Motor neuron (in vitro differentiated cells): Measurements from ENCODE around the gene COL23A1. TPM values are rescaled to one million over a fixed set of nuclear protein-coding genes. Genes with fewer than 3 reads are reported as not detected.

Source experiments
- ATAC-seq, 8 experiments: fragments of 200-7000 bp; cut with Tn5 transposase; replicated peaks in 6 of 8; 2 replicates each; pipeline ENCODE4 v1.8.0; 2021; ENCODE audit warnings: mild to moderate bottlenecking in 8 of 8, moderate library complexity in 8 of 8
- H3K27ac ChIP-seq, 2 donors: fragments of 250-450 bp; sonication (Bioruptor Pico); 2 replicates each; pipeline ENCODE4 v1.9.0; 2021; ENCODE audit warnings: antibody characterized with exemption in 2 of 2, mild to moderate bottlenecking in 2 of 2, moderate library complexity in 1 of 2
- H3K4me1 ChIP-seq, 2 donors: fragments of 250-450 bp; sonication (Bioruptor Pico); replicated peaks in 1 of 2; 2 replicates each; pipeline ENCODE4 v1.6.1; 2021; ENCODE audit warnings: antibody characterized with exemption in 2 of 2, mild to moderate bottlenecking in 2 of 2, moderate library complexity in 1 of 2
- H3K4me3 ChIP-seq, 5 donors: fragments of 250-450 bp; sonication (Bioruptor Pico); 2 replicates each; pipeline ENCODE4 v1.9.0; 2021; ENCODE audit warnings: antibody characterized with exemption in 5 of 5, mild to moderate bottlenecking in 5 of 5, moderate library complexity in 4 of 5
- WGBS, 10 experiments: fragments of 450-650 bp; shearing (Covaris generic); methylation state at CpG; one replicate each; pipeline ENCODE4 v1.0.0; 2022; 5-methylcytosine and 5-hydroxymethylcytosine counted together
- in situ Hi-C, 9 experiments: fragments of 400-800 bp; cut with MboI; loops; one replicate each; pipeline ENCODE4 v1.15.0; 2021; ENCODE audit warnings: low sequenced_read_pairs in 9 of 9, low pct_unique_long_range_greater_than_20kb in 2 of 9; ENCODE audit not compliant: unreplicated experiment in 9 of 9
- total RNA-seq, 8 experiments: library from RNA; unstranded; fragments of 300-600 nt; gene quantifications; 2 replicates each; pipeline versions ENCODE4 v1.2.3 to v1.2.4, GENCODE V29; 2022

Gene COL23A1
- total RNA-seq, 8 experiments from 2014 or later = 0.10 to 10.8 (median 0.20) TPM

DNA sequence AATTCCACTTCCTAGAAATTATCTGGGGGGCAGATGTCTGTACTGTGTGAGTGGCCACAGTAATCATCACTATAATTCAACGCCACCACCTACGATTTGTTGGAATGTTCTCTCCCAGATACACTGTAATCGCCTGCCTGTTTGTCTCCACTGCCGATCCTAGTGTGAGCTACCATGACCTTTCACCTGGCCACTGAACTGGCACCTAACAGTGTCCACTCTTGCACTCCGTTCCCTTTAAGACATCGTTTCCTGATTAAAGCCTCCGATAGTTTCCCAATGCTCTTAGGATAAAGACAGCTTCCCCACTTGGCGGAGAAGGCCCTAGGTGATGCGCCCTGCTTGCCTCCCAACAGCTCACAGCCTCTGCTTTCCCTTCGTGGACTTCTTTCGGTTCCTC is 361.6 kb downstream of the COL23A1 start:
- Histone ChIP-seq H3K4me1 (peaks cover 21 to 24% of the 10 kb centered on the region in 2 donors), H3K4me3 (no peak overlapping the region), H3K27ac (no peak overlapping the region)
- no peak for ATAC-seq
- in situ Hi-C loops = no loop called here
- WGBS, 10 experiments = 90 to 100% (median 100%) methylated on average over 2 to 9 of the region's 11 CpGs; no CpG with 5 or more reads in 2 of the 10 experiments

DNA sequence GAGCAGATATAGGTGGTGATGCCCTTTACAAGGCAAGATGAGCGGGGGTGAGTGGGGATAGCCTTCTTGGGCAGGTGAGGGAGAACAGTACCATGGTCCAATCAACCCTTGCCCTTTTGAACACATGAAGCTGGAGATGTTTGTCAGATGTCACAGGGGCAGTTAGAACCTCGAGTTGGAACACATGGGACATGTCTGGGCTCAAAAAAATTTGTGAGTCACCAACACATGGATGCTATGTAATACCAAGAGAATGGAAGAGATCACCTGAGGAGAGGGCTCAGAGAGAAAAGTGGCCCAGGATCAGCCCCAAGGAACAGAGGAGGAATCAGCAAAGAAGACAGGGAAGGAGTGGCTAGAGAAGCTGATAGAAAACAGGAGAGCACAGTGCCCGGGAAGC is 362.3 kb downstream of the COL23A1 start:
- 0 to 100% (median 83%) methylated on average over 1 to 3 of the region's 3 CpGs; no CpG with 5 or more reads in 1 of the 10 experiments for WGBS, 10 experiments
- H3K4me3 ChIP-seq = no peak overlapping the region
- peaks cover 16 to 18% of the 10 kb centered on the region in 2 donors for H3K4me1 ChIP-seq
- ATAC-seq = no peak
- in situ Hi-C loops = no loop called here
- no peak overlapping the region for H3K27ac ChIP-seq

DNA sequence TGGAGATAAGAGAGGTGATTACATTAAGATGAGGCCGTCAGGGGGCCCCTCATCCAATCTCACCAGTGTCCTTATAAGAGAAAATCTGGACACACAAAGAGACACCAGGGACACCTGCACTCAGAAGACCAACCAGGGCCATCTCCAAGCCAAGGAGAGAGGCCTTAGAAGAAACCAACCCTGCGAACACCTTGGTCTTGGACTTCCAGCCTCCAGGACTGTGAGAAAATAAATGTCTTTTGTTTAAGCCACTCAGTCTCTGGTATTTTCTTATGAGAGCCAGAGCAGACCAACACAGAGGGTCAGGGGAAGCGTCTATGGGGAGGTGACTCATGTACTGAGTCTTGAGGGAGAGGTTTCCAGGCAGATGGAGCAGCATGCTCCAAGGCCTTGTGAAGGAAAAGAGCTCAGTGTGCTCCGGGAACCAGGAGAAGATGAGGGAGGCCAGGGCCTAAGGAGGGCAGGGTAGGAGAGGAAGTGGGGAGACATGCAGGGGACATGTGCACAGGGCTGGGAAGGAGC is 363.0 kb downstream of the COL23A1 start:
- H3K4me1 ChIP-seq = peaks cover 13 to 16% of the 10 kb centered on the region in 2 donors
- no peak for ATAC-seq
- no peak overlapping the region for H3K27ac ChIP-seq
- H3K4me3 ChIP-seq = no peak overlapping the region
- in situ Hi-C loops = no loop called here
- 80 to 100% (median 87%) methylated on average over 1 to 3 of the region's 4 CpGs; no CpG with 5 or more reads in 3 of the 10 experiments for WGBS, 10 experiments

DNA sequence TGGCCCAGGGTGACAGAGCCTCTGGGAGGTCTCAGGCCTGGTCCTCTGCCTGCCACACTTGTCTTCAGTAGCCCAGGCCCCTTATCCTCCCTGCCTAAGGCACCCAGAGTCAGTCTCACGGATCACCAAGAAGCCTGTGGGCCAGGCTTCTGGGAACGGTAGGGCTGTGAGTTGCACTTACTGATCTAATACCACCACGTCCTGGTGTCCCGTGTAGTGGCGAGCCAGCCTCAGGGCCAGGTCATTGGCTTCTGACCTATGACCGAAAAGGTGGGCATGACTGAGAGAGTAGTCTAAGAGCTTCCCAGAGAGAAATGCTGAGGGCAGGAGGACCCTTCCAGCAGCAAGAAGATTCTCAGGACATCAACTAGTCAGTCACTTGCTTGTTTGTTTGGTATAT is 365.0 kb downstream of the COL23A1 start:
- in situ Hi-C loops = no loop called here
- no peak overlapping the region for H3K4me3 ChIP-seq
- 93 to 100% (median 100%) methylated on average over 1 to 6 of the region's 6 CpGs; no CpG with 5 or more reads in 5 of the 10 experiments for WGBS, 10 experiments
- ATAC-seq = no peak
- no peak overlapping the region for H3K27ac ChIP-seq
- peaks cover 0 to 2% of the 10 kb centered on the region in 2 donors for H3K4me1 ChIP-seq

DNA sequence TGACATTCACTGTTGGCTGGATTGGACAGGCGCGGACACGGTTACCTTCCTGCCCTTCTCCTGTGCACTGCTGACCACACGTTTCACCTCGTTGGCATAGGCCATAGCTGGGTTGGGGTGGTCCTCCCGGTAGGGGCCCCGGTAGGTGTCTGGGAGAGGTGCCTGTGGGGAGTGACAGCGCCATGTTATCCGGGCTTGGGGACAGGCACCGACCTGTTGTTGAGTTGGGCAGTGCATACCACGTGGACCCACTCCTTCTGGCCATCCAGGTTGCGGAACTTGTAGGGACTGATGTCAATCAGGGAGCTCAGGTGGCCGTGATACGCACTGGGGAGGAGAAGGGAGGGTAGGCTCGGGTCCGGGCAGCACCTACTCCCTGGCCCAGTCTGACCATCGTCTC is 365.8 kb downstream of the COL23A1 start:
- 100% methylated on average over 1 of the region's 17 CpGs; no CpG with 5 or more reads in 9 of the 10 experiments for WGBS, 10 experiments

DNA sequence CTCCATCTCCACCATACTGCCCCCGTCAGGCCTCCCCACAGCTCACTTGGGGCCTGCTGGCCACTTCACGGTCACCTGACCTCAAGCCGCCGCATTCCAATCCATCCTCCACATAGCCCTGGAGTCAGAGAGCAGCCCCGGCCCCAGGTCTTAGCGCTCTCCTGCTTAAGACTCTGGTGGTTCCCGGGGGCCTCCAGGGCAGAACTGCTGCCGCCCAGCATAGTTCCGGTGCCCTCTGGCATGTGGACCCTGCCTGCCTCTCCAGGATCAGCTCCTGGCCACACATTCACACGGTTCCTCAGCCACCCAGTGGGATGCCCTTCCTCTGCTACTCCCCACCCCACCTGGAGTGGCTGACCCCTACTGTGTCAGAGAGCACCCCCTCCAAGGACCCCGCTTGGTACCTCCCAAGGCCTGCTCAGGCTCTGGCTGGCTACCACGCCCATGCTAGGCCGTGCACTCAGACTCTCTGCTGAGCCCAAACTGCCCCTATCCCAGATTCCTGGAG is 366.3 kb downstream of the COL23A1 start:
- peak in 7 of 8 experiments; percentile 6 to 93 (median 32) for ATAC-seq
- in situ Hi-C loops = no loop called here
- Histone ChIP-seq H3K4me3 (peak overlapping the region in 1 of 5 donors; percentile 18), H3K27ac (no peak overlapping the region), H3K4me1 (peaks cover 0 to 2% of the 10 kb centered on the region in 2 donors)
- 63 to 80% methylated on average over 1 to 5 of the region's 13 CpGs; no CpG with 5 or more reads in 8 of the 10 experiments for WGBS, 10 experiments

More for the DNA sequence above, 365.8 kb downstream of the COL23A1 start:
- Histone ChIP-seq H3K4me1 (peaks cover 0 to 2% of the 10 kb centered on the region in 2 donors), H3K4me3 (no peak overlapping the region), H3K27ac (no peak overlapping the region)
- in situ Hi-C loops = no loop called here
- peak in 2 of 8 experiments; percentile 21 for ATAC-seq

DNA sequence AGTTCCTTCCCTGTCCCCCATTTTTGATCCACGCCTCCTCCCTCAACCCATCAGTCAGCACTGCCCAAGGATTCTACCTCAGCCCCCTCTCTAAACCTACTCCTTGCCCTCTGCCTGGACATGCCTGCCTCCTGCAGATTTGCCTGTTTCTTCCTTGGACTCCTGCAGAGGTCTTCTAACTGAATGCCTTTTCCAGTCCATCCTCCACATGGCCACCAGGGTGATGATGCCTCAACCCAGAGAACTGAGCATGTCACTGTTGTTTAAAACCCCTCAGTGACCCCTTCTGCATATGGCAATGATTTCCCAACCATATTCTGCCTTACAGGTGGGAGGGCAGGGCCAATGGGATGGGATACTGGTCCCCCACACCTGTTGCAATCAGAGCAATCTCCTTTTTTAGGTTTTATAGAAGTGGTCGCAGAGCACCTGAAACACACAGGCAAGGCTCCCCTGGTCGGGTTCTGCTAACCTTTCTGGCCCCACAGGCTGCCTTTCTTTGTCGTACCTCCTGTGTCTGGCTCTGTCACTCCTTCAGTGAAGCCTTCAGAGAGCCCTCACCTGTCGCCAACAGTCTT is 366.9 kb downstream of the COL23A1 start:
- H3K4me1 ChIP-seq = peaks cover 0 to 2% of the 10 kb centered on the region in 2 donors
- no peak overlapping the region for H3K27ac ChIP-seq
- in situ Hi-C loops = no loop called here
- peak overlapping the region in 1 of 5 donors; percentile 18 for H3K4me3 ChIP-seq
- 75 to 100% (median 97%) methylated on average over 1 to 4 of the region's 5 CpGs; no CpG with 5 or more reads in 3 of the 10 experiments for whole genome bisulfite sequencing, 10 experiments
- ATAC-seq = no peak

DNA sequence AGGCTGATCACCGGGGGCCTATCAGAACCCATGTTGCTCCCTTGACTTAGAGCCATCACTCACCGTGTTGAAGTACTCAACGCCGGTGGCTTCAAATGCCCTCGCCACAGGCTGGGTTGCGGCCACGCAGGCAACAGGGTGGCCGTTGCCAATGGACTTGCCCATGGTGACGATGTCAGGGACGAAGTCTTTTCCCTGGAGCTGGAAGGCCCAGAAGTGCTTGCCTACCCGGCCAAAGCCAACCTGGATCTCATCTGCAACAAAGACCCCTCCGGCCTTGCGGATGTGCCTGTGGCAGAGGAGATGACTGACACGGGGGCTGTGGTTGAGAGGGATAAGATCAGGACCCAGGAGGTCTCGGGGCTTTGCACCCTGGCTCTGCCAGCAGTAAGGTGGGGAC is 367.9 kb downstream of the COL23A1 start:
- Histone ChIP-seq H3K27ac (no peak overlapping the region), H3K4me1 (peaks cover 0 to 2% of the 10 kb centered on the region in 2 donors), H3K4me3 (no peak overlapping the region)
- in situ Hi-C loops = no loop called here
- 60 to 100% (median 96%) methylated on average over 1 to 7 of the region's 15 CpGs; no CpG with 5 or more reads in 5 of the 10 experiments for WGBS, 10 experiments
- peak in 1 of 8 experiments; percentile 8 for ATAC-seq

DNA sequence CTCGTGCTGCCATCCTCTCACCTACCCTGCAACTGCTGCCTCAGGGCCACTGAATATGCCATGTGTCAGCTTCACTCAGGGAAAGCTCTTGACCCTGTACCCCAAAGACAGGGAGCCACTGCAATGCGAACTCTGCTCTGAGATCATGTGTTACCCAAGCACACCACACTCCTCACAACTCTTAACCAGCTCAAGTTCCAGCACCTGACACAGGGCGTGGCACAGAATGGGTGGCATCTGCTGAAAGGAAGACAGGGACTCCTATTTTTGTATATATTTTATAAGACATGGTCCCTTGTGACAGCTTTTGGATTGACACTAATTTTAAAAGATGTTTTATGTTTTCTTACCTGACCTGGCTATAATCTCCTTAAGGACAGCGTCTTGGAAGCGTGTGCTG is 368.3 kb downstream of the COL23A1 start:
- Histone ChIP-seq H3K27ac (no peak overlapping the region), H3K4me3 (no peak overlapping the region), H3K4me1 (peaks cover 0 to 2% of the 10 kb centered on the region in 2 donors)
- in situ Hi-C loops = no loop called here
- 90 to 100% (median 100%) methylated on average over 1 to 3 of the region's 5 CpGs; no CpG with 5 or more reads in 5 of the 10 experiments for WGBS, 10 experiments
- peak in 2 of 8 experiments; percentile 2 to 5 for ATAC-seq

DNA sequence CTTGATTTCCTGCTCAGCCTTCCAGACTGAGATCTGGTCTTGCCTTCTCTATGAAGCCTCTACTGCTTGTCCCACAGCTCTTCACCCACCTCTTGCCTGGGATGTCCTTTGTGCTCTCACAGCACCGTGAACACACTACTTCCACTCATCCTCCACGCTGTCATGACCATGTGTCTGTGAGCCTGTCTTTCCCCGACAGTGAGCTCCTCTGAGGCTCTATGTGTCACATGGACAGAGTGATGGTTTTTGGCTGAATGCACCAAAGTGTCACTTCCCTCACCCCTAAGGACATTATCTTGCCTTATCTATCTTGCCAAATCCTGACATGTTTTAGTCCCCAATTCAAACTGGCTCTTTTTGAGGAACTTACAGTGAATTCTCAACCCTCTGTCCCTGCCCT is 368.9 kb downstream of the COL23A1 start:
- H3K27ac ChIP-seq = no peak overlapping the region
- ATAC-seq = peak in 1 of 8 experiments; percentile 2
- in situ Hi-C loops = no loop called here
- H3K4me1 ChIP-seq = peaks cover 0 to 2% of the 10 kb centered on the region in 2 donors
- no peak overlapping the region for H3K4me3 ChIP-seq
- 42 to 83% methylated on average over 2 to 3 of the region's 3 CpGs; no CpG with 5 or more reads in 8 of the 10 experiments for WGBS, 10 experiments

DNA sequence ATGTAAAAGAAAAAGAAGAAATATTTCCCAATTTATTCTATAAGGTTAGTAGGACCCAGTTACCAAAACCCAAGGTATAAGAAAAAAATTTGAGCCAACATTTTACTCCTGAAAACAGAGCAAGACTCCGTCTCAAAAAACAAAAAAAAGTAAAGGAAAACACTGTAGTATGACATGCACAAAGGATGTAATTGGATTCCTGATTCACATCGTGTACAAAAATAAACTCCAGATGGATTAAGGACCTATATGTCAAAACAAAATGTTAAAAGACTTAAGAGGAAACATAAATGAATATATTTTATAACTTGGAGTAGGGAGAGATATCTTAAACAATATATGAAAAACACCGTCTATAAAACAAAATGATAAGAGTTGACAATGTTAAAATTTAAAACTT is 371.4 kb downstream of the COL23A1 start:
- no peak for ATAC-seq
- 54 to 97% (median 93%) methylated on average over 3 of the region's 3 CpGs; no CpG with 5 or more reads in 1 of the 10 experiments for WGBS, 10 experiments
- H3K4me1 ChIP-seq = no peaks in the 10 kb centered on the region
- in situ Hi-C loops = no loop called here
- no peak overlapping the region for H3K4me3 ChIP-seq
- H3K27ac ChIP-seq = no peak overlapping the region

DNA sequence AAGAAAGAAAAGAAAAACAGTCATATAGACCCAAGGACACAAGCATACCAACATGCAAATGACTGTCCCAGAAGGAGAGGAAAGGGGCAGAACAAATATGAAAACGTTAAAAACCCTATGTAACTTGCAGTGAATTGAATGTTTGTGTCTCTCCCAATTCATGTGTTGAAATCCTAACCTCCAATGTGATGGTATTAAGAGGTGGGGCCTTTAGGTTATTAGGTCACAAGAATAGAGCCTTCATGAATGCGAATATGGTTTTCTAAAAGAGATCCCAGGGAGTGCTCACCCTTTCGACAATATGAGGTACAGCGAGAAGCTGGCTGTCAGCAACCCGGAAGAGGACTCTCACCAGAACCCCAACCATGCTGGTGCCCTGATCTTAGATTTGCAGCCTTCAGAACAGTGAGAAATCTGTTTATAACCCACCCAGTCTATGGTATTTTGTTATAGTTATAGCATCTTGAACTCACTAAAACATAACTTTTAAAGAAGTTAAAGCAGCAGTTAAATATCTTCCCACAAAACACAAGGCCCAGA is 371.9 kb downstream of the COL23A1 start:
- Histone ChIP-seq H3K4me1 (no peaks in the 10 kb centered on the region), H3K27ac (no peak overlapping the region), H3K4me3 (no peak overlapping the region)
- ATAC-seq = peak in 3 of 8 experiments; percentile 8 to 39 (median 24)
- 68 to 100% (median 84%) methylated on average over 1 to 5 of the region's 5 CpGs; no CpG with 5 or more reads in 2 of the 10 experiments for WGBS, 10 experiments
- in situ Hi-C loops = no loop called here

DNA sequence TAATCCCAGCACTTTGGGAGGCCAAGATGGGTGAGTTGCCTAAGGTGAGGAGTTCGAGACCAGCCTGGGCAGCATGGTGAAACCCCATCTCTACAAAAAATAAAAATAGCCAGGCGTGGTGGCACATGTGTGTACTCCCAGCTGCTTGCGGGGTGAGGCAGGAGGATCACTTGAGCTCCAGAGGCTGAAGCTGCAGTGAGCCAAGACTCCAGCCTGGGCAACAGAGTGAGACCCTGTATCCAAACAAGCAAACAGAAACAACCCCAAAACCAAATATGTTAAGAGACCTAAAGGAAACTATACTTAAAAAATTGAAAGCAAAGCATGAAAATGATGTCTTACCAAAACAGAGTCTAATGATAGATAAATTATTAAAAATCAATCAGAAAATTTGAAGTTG is 373.4 kb downstream of the COL23A1 start:
- in situ Hi-C loops = no loop called here
- H3K4me1 ChIP-seq = no peaks in the 10 kb centered on the region
- WGBS, 10 experiments = 82 to 100% (median 100%) methylated on average over 1 to 3 of the region's 3 CpGs; no CpG with 5 or more reads in 3 of the 10 experiments
- ATAC-seq = no peak
- H3K27ac ChIP-seq = no peak overlapping the region
- no peak overlapping the region for H3K4me3 ChIP-seq
